ENCODE results near the gene HOXB1. TPM values are rescaled to one million over a fixed set of nuclear protein-coding genes. Genes with fewer than 3 reads are reported as not detected.
A peak's percentile ranks its signal among the peaks of the same experiment; 100 is the strongest.

HOXB1 gene
- total and polyA plus RNA-seq, 8 donors: 0.28 TPM; not detected in 7

DNA sequence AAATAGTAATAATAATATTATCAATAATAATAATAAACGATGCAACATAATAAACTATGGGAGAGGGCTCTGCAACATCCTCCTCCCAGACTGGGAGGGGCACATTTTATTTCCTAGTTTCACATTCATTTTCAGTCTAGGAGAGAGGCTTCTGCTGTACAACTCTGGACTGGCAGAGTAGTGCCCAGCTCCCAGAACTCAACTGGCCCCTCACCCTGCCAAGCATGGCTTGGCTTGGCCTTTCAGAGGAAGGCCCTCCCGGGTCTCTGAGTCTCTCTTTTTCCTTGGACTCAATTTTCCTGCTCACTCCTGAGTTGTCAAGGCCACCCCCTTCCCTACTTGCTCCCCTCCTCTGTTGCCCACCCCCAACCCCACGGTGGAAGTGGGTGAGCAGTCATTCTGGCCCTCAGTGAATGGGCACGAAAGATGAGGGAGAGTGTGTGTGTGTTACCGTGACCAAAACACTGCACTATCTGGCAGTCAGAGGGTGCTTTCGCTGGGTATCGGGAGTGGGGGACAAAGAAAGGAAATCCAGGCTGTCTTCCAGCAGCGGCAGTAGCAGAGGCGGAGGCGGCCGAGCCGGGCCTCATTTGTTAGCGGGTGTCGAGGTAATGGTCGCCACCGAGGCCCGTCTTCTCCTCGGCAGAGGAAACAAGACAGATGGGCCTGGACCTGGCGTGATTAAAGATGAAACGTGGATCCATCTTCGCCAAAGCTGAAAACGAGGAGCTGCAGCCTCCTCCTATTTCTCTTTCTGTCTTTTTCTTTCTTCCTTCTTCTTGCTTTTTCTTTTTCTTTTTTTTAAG, 45.1 kb upstream of the HOXB1 start:
- intact Hi-C loops (cut with DNase I; ENCODE audit: low total_unique reads): no loop called here
- WGBS, 5 donors: 22 to 29% (median 24%) methylated on average over 22 of the region's 22 CpGs
- peak overlapping the region; percentile 57 to 61 (median 58) for H3K4me3 ChIP-seq
- H3K27me3 ChIP-seq: peaks cover 0 to 100% (median 80%) of the 10 kb centered on the region in 3 donors
- H3K36me3 ChIP-seq: no peaks in the 10 kb centered on the region
- peak overlapping the region; percentile 69 to 95 (median 93) for H3K27ac ChIP-seq
- no peaks in the 10 kb centered on the region for H3K9me3 ChIP-seq
- TF ChIP-seq POLR2A (IDR thresholded peaks at IDR 0.05) (no peak), POLR2AphosphoS5 (IDR thresholded peaks at IDR 0.05) (no peak), EP300 (IDR thresholded peaks at IDR 0.05) (no peak)
- TF ChIP-seq, protein P1, sequence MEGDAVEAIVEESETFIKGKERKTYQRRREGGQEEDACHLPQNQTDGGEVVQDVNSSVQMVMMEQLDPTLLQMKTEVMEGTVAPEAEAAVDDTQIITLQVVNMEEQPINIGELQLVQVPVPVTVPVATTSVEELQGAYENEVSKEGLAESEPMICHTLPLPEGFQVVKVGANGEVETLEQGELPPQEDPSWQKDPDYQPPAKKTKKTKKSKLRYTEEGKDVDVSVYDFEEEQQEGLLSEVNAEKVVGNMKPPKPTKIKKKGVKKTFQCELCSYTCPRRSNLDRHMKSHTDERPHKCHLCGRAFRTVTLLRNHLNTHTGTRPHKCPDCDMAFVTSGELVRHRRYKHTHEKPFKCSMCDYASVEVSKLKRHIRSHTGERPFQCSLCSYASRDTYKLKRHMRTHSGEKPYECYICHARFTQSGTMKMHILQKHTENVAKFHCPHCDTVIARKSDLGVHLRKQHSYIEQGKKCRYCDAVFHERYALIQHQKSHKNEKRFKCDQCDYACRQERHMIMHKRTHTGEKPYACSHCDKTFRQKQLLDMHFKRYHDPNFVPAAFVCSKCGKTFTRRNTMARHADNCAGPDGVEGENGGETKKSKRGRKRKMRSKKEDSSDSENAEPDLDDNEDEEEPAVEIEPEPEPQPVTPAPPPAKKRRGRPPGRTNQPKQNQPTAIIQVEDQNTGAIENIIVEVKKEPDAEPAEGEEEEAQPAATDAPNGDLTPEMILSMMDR (IDR thresholded peaks at IDR 0.05): no peak
- DNase-seq: no peak
- peaks cover 17 to 69% (median 45%) of the 10 kb centered on the region in 4 donors for H3K4me1 ChIP-seq

DNA sequence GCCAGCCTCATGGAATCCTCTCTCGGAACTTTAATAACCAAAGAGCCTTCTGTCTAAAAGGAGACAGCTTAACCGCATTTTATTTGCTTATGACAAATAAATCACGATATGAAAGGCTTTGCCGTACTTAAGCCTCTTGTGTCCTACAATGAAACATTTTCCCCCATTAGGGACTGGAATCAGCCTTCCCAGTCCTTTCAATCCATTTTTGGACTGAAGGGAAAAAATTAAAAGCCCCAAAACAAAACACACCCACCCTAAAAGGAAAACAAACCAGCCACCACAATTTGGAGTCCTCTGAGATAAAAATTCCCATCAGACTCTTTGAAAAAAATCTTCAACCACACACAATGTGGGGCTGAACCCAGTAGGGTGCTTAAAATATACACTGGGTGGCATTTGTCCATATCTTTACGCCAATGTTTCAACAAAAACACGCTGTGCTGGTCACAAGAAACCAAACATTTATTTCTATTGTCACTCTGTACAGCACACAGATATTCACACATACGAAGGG, 44.3 kb upstream of the HOXB1 start:
- Histone ChIP-seq H3K36me3 (no peaks in the 10 kb centered on the region), H3K9me3 (no peaks in the 10 kb centered on the region), H3K4me3 (peak overlapping the region; percentile 17 to 58 (median 48)), H3K27me3 (peaks cover 0 to 100% (median 80%) of the 10 kb centered on the region in 3 donors), H3K27ac (peak overlapping the region in 4 of 5 donors; percentile 91 to 95 (median 93)), H3K4me1 (peaks cover 17 to 73% (median 49%) of the 10 kb centered on the region in 4 donors)
- 20 to 29% (median 23%) methylated on average over 7 of the region's 7 CpGs for whole genome bisulfite sequencing, 5 donors
- no peak for DNase-seq
- intact Hi-C loops (cut with DNase I; ENCODE audit: low total_unique reads): no loop called here
- TF ChIP-seq EP300 (IDR thresholded peaks at IDR 0.05) (no peak), POLR2AphosphoS5 (IDR thresholded peaks at IDR 0.05) (peak in 1 of 3 donors; percentile 13)

DNA sequence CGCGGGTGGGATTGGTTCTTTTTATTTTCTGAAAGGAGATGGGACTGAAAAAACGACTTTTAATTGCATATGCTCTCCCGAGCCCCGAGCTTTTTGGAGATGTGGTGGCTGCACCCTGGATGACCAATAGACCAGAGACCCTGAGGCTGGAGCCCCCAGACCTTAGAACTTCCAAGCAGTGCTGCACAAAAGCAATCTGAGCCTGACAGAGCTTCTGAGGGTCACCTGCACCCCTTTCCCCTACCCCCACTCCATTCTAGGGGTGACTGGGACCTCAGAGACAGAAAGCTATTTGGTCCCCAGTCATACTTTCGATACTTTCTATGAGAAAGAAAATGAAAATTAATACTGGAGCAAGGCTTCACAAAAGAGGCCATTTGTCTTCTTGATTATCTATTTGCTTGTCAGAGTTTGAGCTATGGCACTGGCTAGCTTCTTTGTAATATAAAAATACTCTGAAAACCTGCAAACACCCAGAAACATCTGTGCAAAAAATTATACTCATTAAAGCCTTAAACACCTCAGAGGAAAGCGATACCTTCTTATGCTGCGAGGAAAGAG, 43.8 kb upstream of the HOXB1 start:
- intact Hi-C loops (cut with DNase I; ENCODE audit: low total_unique reads): no loop called here
- 29 to 38% (median 33%) methylated on average over 8 of the region's 8 CpGs for WGBS, 5 donors

DNA sequence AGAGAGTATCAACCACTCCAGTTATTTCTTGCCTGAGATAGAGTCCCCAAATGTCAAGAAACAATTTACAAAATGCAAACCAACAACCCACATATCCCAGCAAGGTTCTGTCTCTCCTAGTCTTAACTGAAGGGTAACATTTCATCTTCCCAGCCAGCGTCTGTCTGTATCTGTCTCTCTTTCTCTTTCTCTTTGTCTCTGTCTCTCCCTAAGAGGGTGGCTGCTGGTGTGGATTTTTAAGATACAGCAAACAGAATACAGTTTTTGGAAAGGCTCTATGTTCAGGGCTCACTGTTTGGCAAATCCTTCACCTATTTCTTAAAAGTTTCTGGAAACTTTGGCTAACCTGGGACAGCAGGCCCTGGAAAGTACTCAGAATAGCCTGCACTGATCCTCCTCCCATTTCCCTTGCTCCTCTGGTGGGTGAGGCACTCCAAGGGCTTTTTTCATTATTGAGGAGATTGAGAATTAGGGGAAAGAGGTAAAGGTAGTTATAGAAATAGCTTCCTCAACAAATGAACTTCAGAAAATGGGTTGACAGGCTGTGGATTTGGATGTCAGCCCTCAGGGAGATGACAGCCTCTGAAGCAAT, 41.1 kb upstream of the HOXB1 start:
- Histone ChIP-seq H3K27me3 (peaks cover 0 to 100% (median 63%) of the 10 kb centered on the region in 3 donors), H3K4me1 (peaks cover 23 to 88% (median 58%) of the 10 kb centered on the region in 4 donors), H3K4me3 (peak overlapping the region; percentile 27 to 57 (median 38)), H3K9me3 (no peaks in the 10 kb centered on the region), H3K27ac (peak overlapping the region; percentile 32 to 95 (median 93)), H3K36me3 (no peaks in the 10 kb centered on the region)
- intact Hi-C loops (cut with DNase I; ENCODE audit: low total_unique reads): no loop called here
- no peak for TF ChIP-seq POLR2AphosphoS5 (IDR thresholded peaks at IDR 0.05)
- no peak for TF ChIP-seq POLR2A (IDR thresholded peaks at IDR 0.05)
- TF ChIP-seq EP300 (IDR thresholded peaks at IDR 0.05): no peak
- TF ChIP-seq, protein P1 (IDR thresholded peaks at IDR 0.05): no peak
- 33 to 67% (median 45%) methylated on average over 1 of the region's 1 CpG for WGBS, 5 donors
- no peak for DNase-seq

More for the DNA sequence above, 43.8 kb upstream of the HOXB1 start:
- TF ChIP-seq POLR2A (IDR thresholded peaks at IDR 0.05) (no peak), POLR2AphosphoS5 (IDR thresholded peaks at IDR 0.05) (no peak), EP300 (IDR thresholded peaks at IDR 0.05) (no peak)
- TF ChIP-seq, protein P1 (IDR thresholded peaks at IDR 0.05): no peak
- Histone ChIP-seq H3K27me3 (peaks cover 0 to 100% (median 79%) of the 10 kb centered on the region in 3 donors), H3K9me3 (no peaks in the 10 kb centered on the region), H3K4me3 (peak overlapping the region; percentile 17 to 58 (median 48)), H3K4me1 (peaks cover 17 to 77% (median 51%) of the 10 kb centered on the region in 4 donors), H3K36me3 (no peaks in the 10 kb centered on the region), H3K27ac (peak overlapping the region in 4 of 5 donors; percentile 91 to 95 (median 93))
- no peak for DNase-seq
